Cardiac fibroblast (primary cell): ENCODE data around the gene TMEM273.

Source experiments
- DNase-seq, 2 donors: peaks; one replicate each; pipeline versions ENCODE4 v3.0.0 to v3.0.0-alpha.2; 2010; ENCODE audit warnings: low read depth in 2 of 2
- H3K4me3 ChIP-seq, 2 donors: replicated peaks in 1 of 2; 1 replicate in 1 of 2; 2 replicates in 1 of 2; pipeline ENCODE4 v1.5.1; 2011; ENCODE audit warnings: low read depth in 2 of 2, low read length in 2 of 2, mild to moderate bottlenecking in 2 of 2, moderate library complexity in 1 of 2
- TF ChIP-seq, protein P1 (sequence below): IDR thresholded peaks from one replicate; pipeline ENCODE4 v1.5.1; 2011; ENCODE audit warnings: low read depth, mild to moderate bottlenecking, low read length, inconsistent platforms

TMEM273 gene

DNA sequence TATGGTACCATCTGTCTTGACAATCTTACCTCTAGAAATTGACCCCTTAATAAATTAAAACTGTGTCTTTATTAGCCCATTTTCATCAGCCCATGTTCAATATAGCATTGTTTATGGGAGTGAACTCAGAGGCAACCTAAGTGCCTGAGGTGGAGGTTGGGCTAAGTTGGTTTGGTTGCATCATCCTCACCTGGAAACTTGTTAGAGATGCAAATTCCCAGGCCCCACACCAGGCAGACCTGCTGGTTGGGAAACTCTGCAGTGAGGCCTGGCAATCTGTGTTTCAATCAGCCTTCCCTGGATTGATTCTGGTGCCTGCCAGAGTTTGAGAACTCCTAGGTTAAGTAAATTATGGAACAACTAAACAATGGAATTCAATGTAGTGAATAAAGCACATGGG is 44.9 kb downstream of the TMEM273 start:
- no peak for DNase-seq
- TF ChIP-seq, protein P1, sequence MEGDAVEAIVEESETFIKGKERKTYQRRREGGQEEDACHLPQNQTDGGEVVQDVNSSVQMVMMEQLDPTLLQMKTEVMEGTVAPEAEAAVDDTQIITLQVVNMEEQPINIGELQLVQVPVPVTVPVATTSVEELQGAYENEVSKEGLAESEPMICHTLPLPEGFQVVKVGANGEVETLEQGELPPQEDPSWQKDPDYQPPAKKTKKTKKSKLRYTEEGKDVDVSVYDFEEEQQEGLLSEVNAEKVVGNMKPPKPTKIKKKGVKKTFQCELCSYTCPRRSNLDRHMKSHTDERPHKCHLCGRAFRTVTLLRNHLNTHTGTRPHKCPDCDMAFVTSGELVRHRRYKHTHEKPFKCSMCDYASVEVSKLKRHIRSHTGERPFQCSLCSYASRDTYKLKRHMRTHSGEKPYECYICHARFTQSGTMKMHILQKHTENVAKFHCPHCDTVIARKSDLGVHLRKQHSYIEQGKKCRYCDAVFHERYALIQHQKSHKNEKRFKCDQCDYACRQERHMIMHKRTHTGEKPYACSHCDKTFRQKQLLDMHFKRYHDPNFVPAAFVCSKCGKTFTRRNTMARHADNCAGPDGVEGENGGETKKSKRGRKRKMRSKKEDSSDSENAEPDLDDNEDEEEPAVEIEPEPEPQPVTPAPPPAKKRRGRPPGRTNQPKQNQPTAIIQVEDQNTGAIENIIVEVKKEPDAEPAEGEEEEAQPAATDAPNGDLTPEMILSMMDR, result no peak
- no peak overlapping the region for H3K4me3 ChIP-seq

- H3K4me3 ChIP-seq, result no peak overlapping the region
- TF ChIP-seq, protein P1, result no peak
- DNase-seq, result no peak
Measured at GRCh38 chr10:49141541-49142332, 46.5 kb downstream of the TMEM273 start.

- DNase-seq, result no peak
- no peak overlapping the region for H3K4me3 ChIP-seq
- TF ChIP-seq, protein P1, result no peak
Measured at GRCh38 chr10:49140304-49141177, 47.6 kb downstream of the TMEM273 start.

- TF ChIP-seq, protein P1, result no peak
- no peak overlapping the region for H3K4me3 ChIP-seq
- peak; percentile 43 to 94 for DNase-seq
Measured at GRCh38 chr10:49139846-49140195, 48.4 kb downstream of the TMEM273 start.

DNA sequence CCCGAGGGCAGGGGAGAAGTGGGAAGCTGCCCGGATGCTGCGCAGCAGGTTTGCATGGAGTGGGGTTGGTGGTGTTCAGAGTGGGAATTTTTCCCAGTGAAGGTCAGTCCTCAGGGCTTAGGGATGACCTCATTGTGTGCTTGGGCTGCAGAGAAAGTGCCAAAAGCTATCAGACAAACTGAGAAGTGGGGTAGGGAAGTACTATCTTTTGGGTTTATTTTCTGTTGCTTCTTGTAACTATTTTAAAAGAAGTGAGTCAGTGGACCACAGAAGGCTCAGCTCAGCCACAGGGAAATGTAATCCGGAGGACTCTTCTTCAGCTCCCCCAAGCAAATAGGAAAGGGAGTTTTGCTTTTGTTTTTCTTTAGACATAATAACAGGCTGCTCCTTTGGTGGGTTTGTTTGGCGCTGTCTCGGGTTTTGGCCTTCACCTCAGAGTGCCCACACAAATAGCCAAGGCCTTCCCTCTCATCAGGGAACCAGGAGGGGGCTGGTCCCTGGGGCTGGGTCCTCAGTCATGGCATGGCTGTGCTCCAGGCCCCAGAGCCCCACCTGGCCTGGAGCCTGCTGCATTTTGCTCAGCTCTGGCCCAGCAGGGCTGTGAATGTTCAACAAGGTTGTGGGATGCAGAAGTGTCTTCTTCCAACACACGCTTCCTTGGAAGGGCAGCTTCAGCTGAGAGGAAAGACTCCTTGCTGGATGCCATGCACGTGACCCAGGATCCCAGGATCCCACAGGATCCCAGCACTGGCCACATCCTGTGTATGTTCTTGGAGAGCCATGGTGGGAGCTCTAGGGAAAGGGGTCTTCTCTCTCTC is 49.0 kb downstream of the TMEM273 start:
- TF ChIP-seq, protein P1, result no peak
- DNase-seq, result peak; percentile 17 to 66
- no peak overlapping the region for H3K4me3 ChIP-seq

- TF ChIP-seq, protein P1, result no peak
- no peak overlapping the region for H3K4me3 ChIP-seq
- DNase-seq, result peak; percentile 21 to 30
Measured at GRCh38 chr10:49138361-49138891, 49.8 kb downstream of the TMEM273 start.
